Mesothelial cell of epicardium (in vitro differentiated cells): ENCODE results near the gene DOK6. TPM values are rescaled to one million over a fixed set of nuclear protein-coding genes. Genes with fewer than 3 reads are reported as not detected.
"Not testable (repeated sequence)": the region's sequence is repeated elsewhere in the genome, so short reads cannot be mapped to it uniquely, and the experiment has no call there.

ENCODE experiments used
- DNase-seq, 2 experiments: peaks; one replicate each; pipeline ENCODE4 v3.0.0; 2021; ENCODE audit warnings: low spot score in 2 of 2; ENCODE audit not compliant: unreplicated experiment in 2 of 2
- H3K27ac Mint-ChIP-seq: 2 replicates; pipeline ENCODE4 v1.8.0; 2021; ENCODE audit warnings: mixed read lengths
- H3K27me3 Mint-ChIP-seq: 2 replicates; pipeline ENCODE4 v1.8.0; 2021; ENCODE audit warnings: low read depth, mixed read lengths
- H3K36me3 Mint-ChIP-seq: 2 replicates; pipeline ENCODE4 v1.8.0; 2021; ENCODE audit warnings: mixed read lengths
- H3K4me1 Mint-ChIP-seq: 2 replicates; pipeline ENCODE4 v1.8.0; 2021; ENCODE audit warnings: mixed read lengths
- H3K4me3 Mint-ChIP-seq: 2 replicates; pipeline ENCODE4 v1.8.0; 2021; ENCODE audit warnings: mild to moderate bottlenecking, moderate library complexity, mixed read lengths
- H3K9me3 Mint-ChIP-seq: 2 replicates; pipeline ENCODE4 v1.8.0; 2021; ENCODE audit warnings: mixed read lengths
- total RNA-seq: library from RNA; stranded (reverse); gene quantifications from 3 replicates; pipeline ENCODE4 v1.2.1, GENCODE V29; 2021
- TF ChIP-seq, protein P1 (sequence below): fragments of 200-600 bp; sonication (generic); IDR thresholded peaks from one replicate; pipeline ENCODE4 v1.5.0; 2021; ENCODE audit warnings: antibody characterized with exemption; ENCODE audit not compliant: unreplicated experiment

Gene DOK6
- total RNA-seq, 1 donor from 2014 or later = 4.9 TPM

DNA sequence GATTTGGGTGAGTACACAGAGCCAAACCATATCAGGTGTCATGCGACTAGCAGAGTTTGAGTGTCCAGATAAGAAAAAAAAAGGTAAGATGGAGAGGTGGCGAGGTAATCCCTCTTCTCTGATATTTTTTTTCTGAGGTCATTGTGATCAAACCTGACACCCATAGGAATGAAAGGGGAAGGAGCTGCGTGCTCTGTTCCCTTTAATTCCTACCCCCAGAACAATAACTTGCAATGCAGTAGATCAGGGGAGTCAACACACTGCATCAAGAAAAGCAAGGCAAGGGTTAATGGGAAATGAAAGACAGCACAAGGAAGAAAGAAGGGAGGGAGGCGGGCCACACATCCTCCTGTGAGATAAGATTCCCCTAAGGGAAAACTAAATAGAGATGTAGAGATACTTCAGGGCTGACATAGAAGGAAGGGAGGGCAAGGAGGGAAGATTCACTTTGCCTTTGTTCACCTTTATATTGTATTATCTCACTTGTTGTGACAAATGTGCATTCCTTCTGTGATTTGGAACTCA lies 414.2 kb downstream of the DOK6 start:
- peaks cover 11% of the 10 kb centered on the region for H3K9me3 Mint-ChIP-seq
- no peaks in the 10 kb centered on the region for H3K36me3 Mint-ChIP-seq
- TF ChIP-seq, protein P1, sequence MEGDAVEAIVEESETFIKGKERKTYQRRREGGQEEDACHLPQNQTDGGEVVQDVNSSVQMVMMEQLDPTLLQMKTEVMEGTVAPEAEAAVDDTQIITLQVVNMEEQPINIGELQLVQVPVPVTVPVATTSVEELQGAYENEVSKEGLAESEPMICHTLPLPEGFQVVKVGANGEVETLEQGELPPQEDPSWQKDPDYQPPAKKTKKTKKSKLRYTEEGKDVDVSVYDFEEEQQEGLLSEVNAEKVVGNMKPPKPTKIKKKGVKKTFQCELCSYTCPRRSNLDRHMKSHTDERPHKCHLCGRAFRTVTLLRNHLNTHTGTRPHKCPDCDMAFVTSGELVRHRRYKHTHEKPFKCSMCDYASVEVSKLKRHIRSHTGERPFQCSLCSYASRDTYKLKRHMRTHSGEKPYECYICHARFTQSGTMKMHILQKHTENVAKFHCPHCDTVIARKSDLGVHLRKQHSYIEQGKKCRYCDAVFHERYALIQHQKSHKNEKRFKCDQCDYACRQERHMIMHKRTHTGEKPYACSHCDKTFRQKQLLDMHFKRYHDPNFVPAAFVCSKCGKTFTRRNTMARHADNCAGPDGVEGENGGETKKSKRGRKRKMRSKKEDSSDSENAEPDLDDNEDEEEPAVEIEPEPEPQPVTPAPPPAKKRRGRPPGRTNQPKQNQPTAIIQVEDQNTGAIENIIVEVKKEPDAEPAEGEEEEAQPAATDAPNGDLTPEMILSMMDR = no peak
- H3K4me3 Mint-ChIP-seq = no peak overlapping the region
- H3K4me1 Mint-ChIP-seq = peaks cover 10% of the 10 kb centered on the region
- peaks cover 32% of the 10 kb centered on the region for H3K27me3 Mint-ChIP-seq
- DNase-seq = no peak
- no peak overlapping the region for H3K27ac Mint-ChIP-seq

DNA sequence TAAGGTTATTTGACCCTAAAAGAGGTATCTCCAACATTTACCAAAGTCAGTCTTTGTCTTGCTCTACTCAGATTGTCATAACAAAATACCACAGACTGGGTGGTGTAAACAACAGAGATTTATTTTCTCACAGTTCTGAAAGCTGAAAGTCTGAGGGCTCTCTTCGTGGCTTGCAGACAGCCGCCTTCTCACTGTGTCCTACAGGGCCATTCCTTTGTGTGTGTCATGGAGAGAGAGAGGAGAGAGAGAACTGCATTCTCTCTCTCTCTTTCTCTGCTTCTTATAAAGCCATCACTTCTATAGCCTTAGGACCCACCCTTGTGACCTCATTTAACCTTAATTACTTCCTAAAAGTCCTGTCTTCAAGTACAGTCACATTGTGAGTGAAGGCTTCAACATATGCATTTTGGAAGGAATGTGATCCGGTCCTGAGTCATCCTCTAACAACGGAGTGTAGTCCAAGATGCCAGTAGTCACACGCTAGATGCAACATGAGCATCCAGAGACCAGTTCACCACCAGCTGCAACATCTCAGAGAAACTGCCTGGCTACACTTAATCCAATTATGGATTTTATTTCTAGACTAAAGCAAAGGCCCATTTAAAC lies 416.8 kb downstream of the DOK6 start:
- no peak overlapping the region for H3K27ac Mint-ChIP-seq
- H3K4me1 Mint-ChIP-seq = peaks cover 10% of the 10 kb centered on the region
- H3K4me3 Mint-ChIP-seq = no peak overlapping the region
- H3K36me3 Mint-ChIP-seq = no peaks in the 10 kb centered on the region
- TF ChIP-seq, protein P1 = no peak
- peaks cover 14% of the 10 kb centered on the region for H3K9me3 Mint-ChIP-seq
- DNase-seq = no peak
- peaks cover 30% of the 10 kb centered on the region for H3K27me3 Mint-ChIP-seq

DNA sequence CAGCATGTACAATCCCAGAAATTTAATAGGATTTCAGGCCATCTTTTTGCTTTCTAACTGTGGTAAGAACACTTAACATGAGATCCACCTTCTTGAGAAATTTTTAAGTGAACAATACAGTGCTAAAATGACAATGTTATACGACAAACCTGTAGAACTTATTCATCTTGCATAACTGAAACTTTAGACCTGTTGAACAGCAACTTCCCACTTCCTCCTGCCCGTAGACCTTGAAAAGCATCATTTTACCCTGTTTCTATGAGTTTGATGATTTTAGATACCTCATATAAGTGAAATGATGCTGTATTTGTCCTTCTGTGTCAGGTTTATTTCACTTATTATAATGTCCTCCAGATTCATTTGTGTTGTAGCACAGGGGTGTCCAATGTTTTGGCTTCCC lies 418.8 kb downstream of the DOK6 start:
- no peak for DNase-seq
- no peaks in the 10 kb centered on the region for H3K36me3 Mint-ChIP-seq
- TF ChIP-seq, protein P1 = no peak
- H3K4me1 Mint-ChIP-seq = peaks cover 9% of the 10 kb centered on the region
- no peak overlapping the region for H3K27ac Mint-ChIP-seq
- H3K4me3 Mint-ChIP-seq = no peak overlapping the region
- H3K9me3 Mint-ChIP-seq = peaks cover 8% of the 10 kb centered on the region
- peaks cover 25% of the 10 kb centered on the region for H3K27me3 Mint-ChIP-seq

DNA sequence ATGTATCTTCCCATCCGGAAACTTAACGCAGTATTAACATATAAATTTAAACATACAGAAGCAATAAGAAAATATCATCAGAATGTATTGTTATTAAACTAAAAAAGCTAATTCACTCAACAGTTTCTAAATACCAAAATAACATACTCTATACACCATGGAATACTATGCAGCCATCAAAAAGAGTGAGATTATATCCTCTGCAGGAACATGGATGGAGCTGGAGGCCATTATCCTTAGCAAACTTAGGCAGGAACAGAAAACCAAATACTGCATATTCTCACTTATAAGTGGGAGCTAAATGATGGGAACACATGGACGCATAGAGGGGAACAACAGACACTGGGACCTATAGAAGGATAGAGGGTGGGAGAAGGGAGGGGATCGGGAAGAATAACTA lies 419.9 kb downstream of the DOK6 start:
- Mint-ChIP-seq H3K4me1 (no peaks in the 10 kb centered on the region), H3K36me3 (no peaks in the 10 kb centered on the region), H3K27ac (no peak overlapping the region), H3K27me3 (peaks cover 25% of the 10 kb centered on the region), H3K4me3 (no peak overlapping the region), H3K9me3 (peaks cover 8% of the 10 kb centered on the region)
- TF ChIP-seq, protein P1 = no peak
- no peak for DNase-seq

DNA sequence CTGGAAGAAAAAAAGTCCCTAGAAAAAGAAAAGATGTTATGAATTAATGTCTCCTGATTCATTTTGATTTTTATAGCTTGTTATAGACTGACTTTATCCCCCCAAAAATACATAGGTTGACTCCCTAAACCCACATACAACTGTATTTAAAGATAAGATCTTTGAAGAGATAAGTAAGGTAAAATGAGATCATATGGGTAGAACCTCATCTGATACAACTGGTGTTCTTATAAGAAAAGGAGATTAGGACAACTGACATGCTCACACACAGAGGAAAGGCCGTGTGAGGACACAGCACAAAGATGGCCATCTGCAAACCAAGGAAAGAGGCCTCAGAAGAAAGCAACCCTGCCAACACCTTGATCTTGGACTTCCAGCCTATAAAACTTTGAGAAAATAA lies 429.5 kb downstream of the DOK6 start:
- Mint-ChIP-seq H3K27me3 (no peaks in the 10 kb centered on the region), H3K9me3 (no peaks in the 10 kb centered on the region), H3K36me3 (no peaks in the 10 kb centered on the region), H3K4me3 (no peak overlapping the region), H3K27ac (no peak overlapping the region), H3K4me1 (no peaks in the 10 kb centered on the region)
- no peak for DNase-seq
- TF ChIP-seq, protein P1 = no peak

DNA sequence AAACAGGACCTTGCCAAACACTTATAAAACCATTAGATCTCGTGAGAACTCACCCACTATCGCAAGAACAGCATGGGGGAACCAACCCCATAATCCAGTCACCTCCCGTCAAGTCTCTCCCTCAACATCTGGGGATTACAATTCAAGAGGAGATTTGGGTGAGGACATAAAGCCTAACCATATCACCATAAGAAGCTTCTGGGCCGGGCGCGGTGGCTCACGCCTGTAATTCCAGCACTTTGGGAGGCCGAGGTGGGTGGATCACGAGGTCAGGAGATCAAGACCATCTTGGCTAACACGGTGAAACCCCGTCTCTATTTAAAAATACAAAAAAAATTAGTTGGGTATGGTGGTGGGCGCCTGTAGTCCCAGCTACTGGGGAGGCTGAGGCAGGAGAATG lies 434.3 kb downstream of the DOK6 start:
- not testable (repeated sequence) for H3K27me3 Mint-ChIP-seq, H3K9me3 Mint-ChIP-seq, H3K4me1 Mint-ChIP-seq, DNase-seq, H3K36me3 Mint-ChIP-seq, H3K4me3 Mint-ChIP-seq, H3K27ac Mint-ChIP-seq
